HepG2 (cell line): ENCODE data around the gene SNU13. TPM values are rescaled to one million over a fixed set of nuclear protein-coding genes. Genes with fewer than 3 reads are reported as not detected.

ENCODE experiments used
- ASH2L ChIP-seq: fragments of 300-600, 200-600 bp; sonication (generic); IDR thresholded peaks from 2 replicates; pipeline ENCODE4 v1.7.0; 2017; ENCODE audit warnings: low read depth, mild to moderate bottlenecking, moderate library complexity, mixed read lengths, low read length; ENCODE audit not compliant: insufficient read length
- BORCS8-MEF2B ChIP-seq: sonication (generic); formaldehyde crosslinking; IDR thresholded peaks from 2 replicates; pipeline ENCODE4 v1.8.0; 2022; ENCODE audit warnings: mild to moderate bottlenecking, missing genetic modification reagents
- CEBPG ChIP-seq: IDR thresholded peaks from 2 replicates; pipeline ENCODE4 v1.6.1; 2016
- GTF2F1 ChIP-seq: fragments of 150-350 bp; IDR thresholded peaks from 2 replicates; pipeline ENCODE4 v1.6.1; 2014; ENCODE audit warnings: low read length
- HOXD1 ChIP-seq: sonication (generic); formaldehyde crosslinking; IDR thresholded peaks from 2 replicates; pipeline ENCODE4 v1.5.0; 2020; ENCODE audit warnings: missing genetic modification reagents
- NCOA5 ChIP-seq: sonication (generic); formaldehyde crosslinking; IDR thresholded peaks from 2 replicates; pipeline ENCODE4 v1.4.0; 2020; ENCODE audit warnings: missing genetic modification reagents
- PHF20 ChIP-seq: sonication (generic); formaldehyde crosslinking; IDR thresholded peaks from 2 replicates; pipeline ENCODE4 v1.5.0; 2020; ENCODE audit warnings: mild to moderate bottlenecking, missing genetic modification reagents
- PLRG1 ChIP-seq: fragments of 450-650 bp; conservative IDR thresholded peaks from 2 replicates; pipeline ENCODE4 v1.6.1; 2016
- RARA ChIP-seq: IDR thresholded peaks from 2 replicates; pipeline ENCODE4 v1.6.1; 2016; ENCODE audit warnings: missing genetic modification reagents, missing compliant biosample characterization
- RBM39 ChIP-seq: fragments of 200-400 bp; formaldehyde crosslinking; IDR thresholded peaks from one replicate; pipeline ENCODE4 v1.6.1; 2018; ENCODE audit warnings: antibody characterized with exemption, mild to moderate bottlenecking, low read depth, low read length; ENCODE audit not compliant: poor library complexity, severe bottlenecking
- SMAD3 ChIP-seq: sonication (generic); formaldehyde crosslinking; IDR thresholded peaks from 2 replicates; pipeline ENCODE4 v1.4.0; 2020; ENCODE audit warnings: missing genetic modification reagents
- SMARCC2 ChIP-seq: fragments of 450-650 bp; IDR thresholded peaks from 2 replicates; pipeline ENCODE4 v1.6.1; 2017; ENCODE audit warnings: antibody characterized with exemption, mild to moderate bottlenecking
- TGIF2 ChIP-seq: IDR thresholded peaks from 2 replicates; pipeline ENCODE4 v1.6.1; 2016; ENCODE audit warnings: control low read depth, missing compliant biosample characterization
- ZFX ChIP-seq: sonication (generic); formaldehyde crosslinking; IDR thresholded peaks from 2 replicates; pipeline ENCODE4 v1.4.0; 2020; ENCODE audit warnings: mild to moderate bottlenecking, low read depth, missing genetic modification reagents, moderate library complexity
- ZKSCAN1 ChIP-seq: fragments of 150-350 bp; IDR thresholded peaks from 2 replicates; pipeline ENCODE4 v1.6.1; 2014; ENCODE audit warnings: low read length
- ZKSCAN5 ChIP-seq: sonication (generic); formaldehyde crosslinking; IDR thresholded peaks from 2 replicates; pipeline ENCODE4 v1.5.1; 2020; ENCODE audit warnings: mild to moderate bottlenecking, missing genetic modification reagents
- ZNF136 ChIP-seq: sonication (generic); formaldehyde crosslinking; IDR thresholded peaks from 2 replicates; pipeline ENCODE4 v1.8.1; 2022; ENCODE audit warnings: low read depth, mild to moderate bottlenecking, moderate library complexity, missing genetic modification reagents
- ZNF282 ChIP-seq: fragments of 450-650 bp; IDR thresholded peaks from 2 replicates; pipeline ENCODE4 v1.6.1; 2018; ENCODE audit not compliant: partially characterized antibody
- ZNF329 ChIP-seq: sonication (generic); formaldehyde crosslinking; IDR thresholded peaks from 2 replicates; pipeline ENCODE4 v1.9.0; 2021; ENCODE audit warnings: low read depth, mild to moderate bottlenecking, missing genetic modification reagents
- ZNF33B ChIP-seq: sonication (generic); formaldehyde crosslinking; IDR thresholded peaks from 2 replicates; pipeline ENCODE4 v1.5.1; 2020; ENCODE audit warnings: mild to moderate bottlenecking, missing genetic modification reagents
- ZNF629 ChIP-seq: sonication (generic); formaldehyde crosslinking; conservative IDR thresholded peaks from 2 replicates; pipeline ENCODE4 v1.5.0; 2020; ENCODE audit warnings: missing genetic modification reagents
- polyA plus RNA-seq, 8 experiments: library from polyadenylated mRNA; depleted of rRNA in 3 of 8; stranded (reverse) in 7 of 8; unstranded in 1 of 8; fragments of >200 nt; fragmentation: Illumina TruSeq in 4 of 8; extraction: Trizol in 4 of 8; gene quantifications; 2 replicates each; pipeline versions ENCODE4 v1.2.1 to v1.2.3, GENCODE V29; 2011 to 2016; ENCODE audit warnings: low read depth in 4 of 8, missing spikeins in 1 of 8, mixed read lengths in 1 of 8; ENCODE audit not compliant: insufficient read depth in 1 of 8
- total RNA-seq, 5 experiments: library from RNA; depleted of rRNA; stranded (reverse); fragments of >200 nt; fragmentation: Illumina TruSeq; extraction: Trizol; gene quantifications; 2 replicates each; pipeline ENCODE4 v1.2.3, GENCODE V29; 2016; ENCODE audit warnings: low read depth in 1 of 5
- TF ChIP-seq, protein P1 (sequence below): sonication (generic); formaldehyde crosslinking; IDR thresholded peaks from 2 replicates; pipeline ENCODE4 v1.4.0; 2020; ENCODE audit warnings: missing genetic modification reagents
- TF ChIP-seq, protein P2 (sequence below): sonication (generic); formaldehyde crosslinking; IDR thresholded peaks from 2 replicates; pipeline ENCODE4 v1.4.0; 2020; ENCODE audit warnings: mild to moderate bottlenecking, missing genetic modification reagents
- TF ChIP-seq, protein P3 (sequence below): IDR thresholded peaks from 2 replicates; pipeline ENCODE4 v1.6.1; 2016; ENCODE audit warnings: control low read depth
- TF ChIP-seq, protein P4 (sequence below): sonication (generic); formaldehyde crosslinking; IDR thresholded peaks from 2 replicates; pipeline ENCODE4; 2020; ENCODE audit warnings: missing genetic modification reagents, mild to moderate bottlenecking, borderline replicate concordance

SNU13 gene
- total and polyA plus RNA-seq, 2 of the 13 experiments (the other 11 are each of a cell fraction or from before 2014, with no cell fraction given), result 203 to 287 TPM

DNA sequence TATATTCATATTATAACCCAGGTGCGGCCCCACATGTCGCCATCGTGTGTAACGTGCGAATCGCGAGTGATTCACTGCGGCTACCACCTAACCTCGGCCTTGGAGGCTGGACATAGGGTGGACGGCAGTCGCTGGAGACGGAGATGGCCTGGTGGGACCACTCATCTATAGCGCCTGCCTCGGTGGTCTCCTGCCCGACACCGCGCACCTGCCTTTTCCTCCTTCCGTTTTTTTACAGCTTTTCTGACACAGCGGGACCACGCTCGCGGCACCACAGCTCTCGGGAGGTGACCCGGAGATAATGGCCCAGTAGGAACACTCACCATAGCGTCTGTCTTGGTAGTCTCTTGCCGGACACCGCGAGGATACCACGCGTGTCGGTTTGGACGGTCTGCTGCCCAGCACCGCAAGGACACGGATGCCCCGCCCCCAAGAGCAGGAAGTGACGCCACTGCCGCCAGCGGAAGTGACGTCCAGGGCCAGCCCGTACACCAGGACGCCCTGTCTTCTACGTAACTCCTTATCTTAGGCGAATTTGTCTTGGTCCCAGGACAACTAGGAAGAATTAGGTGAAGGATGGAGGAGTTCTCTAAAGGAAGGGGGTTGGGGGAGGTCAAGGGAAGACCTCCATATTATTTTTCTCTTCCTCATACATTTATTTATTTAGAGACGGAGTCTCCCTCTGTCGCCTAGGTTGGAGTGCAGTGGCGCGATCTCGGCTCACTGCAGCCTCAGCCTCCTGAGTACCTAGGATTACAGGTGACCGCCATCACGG, 6.4 kb downstream of the SNU13 start (continued):
- TF ChIP-seq, protein P1, sequence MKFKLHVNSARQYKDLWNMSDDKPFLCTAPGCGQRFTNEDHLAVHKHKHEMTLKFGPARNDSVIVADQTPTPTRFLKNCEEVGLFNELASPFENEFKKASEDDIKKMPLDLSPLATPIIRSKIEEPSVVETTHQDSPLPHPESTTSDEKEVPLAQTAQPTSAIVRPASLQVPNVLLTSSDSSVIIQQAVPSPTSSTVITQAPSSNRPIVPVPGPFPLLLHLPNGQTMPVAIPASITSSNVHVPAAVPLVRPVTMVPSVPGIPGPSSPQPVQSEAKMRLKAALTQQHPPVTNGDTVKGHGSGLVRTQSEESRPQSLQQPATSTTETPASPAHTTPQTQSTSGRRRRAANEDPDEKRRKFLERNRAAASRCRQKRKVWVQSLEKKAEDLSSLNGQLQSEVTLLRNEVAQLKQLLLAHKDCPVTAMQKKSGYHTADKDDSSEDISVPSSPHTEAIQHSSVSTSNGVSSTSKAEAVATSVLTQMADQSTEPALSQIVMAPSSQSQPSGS, result 0 out of 2 replicates have a peak, but pooled peaks have one; percentile 46
- no peak for TF ChIP-seq SMARCC2
- TF ChIP-seq NCOA5 (CRISPR knock-in tag), result no peak
- TF ChIP-seq TGIF2 (CRISPR knock-in tag), result peak; percentile 76; the same call in 1 of the 2 replicates
- peak; percentile 62; the same call in 1 of the 2 replicates for TF ChIP-seq ZNF33B
- peak; percentile 60 for TF ChIP-seq ASH2L
- TF ChIP-seq, protein P2, sequence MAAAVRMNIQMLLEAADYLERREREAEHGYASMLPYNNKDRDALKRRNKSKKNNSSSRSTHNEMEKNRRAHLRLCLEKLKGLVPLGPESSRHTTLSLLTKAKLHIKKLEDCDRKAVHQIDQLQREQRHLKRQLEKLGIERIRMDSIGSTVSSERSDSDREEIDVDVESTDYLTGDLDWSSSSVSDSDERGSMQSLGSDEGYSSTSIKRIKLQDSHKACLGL (CRISPR knock-in tag), result peak; percentile 68; the same call in 1 of the 2 replicates
- TF ChIP-seq BORCS8-MEF2B (CRISPR knock-in tag), result peak; percentile 24; the same call in 1 of the 2 replicates
- no peak for TF ChIP-seq ZKSCAN5
- TF ChIP-seq, protein P3, sequence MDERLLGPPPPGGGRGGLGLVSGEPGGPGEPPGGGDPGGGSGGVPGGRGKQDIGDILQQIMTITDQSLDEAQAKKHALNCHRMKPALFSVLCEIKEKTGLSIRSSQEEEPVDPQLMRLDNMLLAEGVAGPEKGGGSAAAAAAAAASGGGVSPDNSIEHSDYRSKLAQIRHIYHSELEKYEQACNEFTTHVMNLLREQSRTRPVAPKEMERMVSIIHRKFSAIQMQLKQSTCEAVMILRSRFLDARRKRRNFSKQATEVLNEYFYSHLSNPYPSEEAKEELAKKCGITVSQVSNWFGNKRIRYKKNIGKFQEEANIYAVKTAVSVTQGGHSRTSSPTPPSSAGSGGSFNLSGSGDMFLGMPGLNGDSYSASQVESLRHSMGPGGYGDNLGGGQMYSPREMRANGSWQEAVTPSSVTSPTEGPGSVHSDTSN (CRISPR knock-in tag), result peak; percentile 51; the same call in 1 of the 2 replicates
- TF ChIP-seq ZNF282, result no peak
- TF ChIP-seq GTF2F1, result no peak
- TF ChIP-seq RBM39, result peak; percentile 59
- 0 out of 2 replicates have a peak, but pooled peaks have one; percentile 41 for TF ChIP-seq SMAD3
- TF ChIP-seq CEBPG, result 0 out of 2 replicates have a peak, but pooled peaks have one; percentile 17
- 0 out of 2 replicates have a peak, but pooled peaks have one; percentile 56 for TF ChIP-seq HOXD1
- TF ChIP-seq RARA (CRISPR knock-in tag), result 0 out of 2 replicates have a peak, but pooled peaks have one; percentile 6
- peak; percentile 74 for TF ChIP-seq PHF20
- TF ChIP-seq ZNF136 (CRISPR knock-in tag), result 0 out of 2 replicates have a peak, but pooled peaks have one; percentile 61
- no peak for TF ChIP-seq ZKSCAN1
- TF ChIP-seq ZNF629 (CRISPR knock-in tag), result no peak
- TF ChIP-seq ZNF329 (CRISPR knock-in tag), result 0 out of 2 replicates have a peak, but pooled peaks have one; percentile 21
- peak; percentile 53; the same call in 1 of the 2 replicates for TF ChIP-seq ZFX
- TF ChIP-seq PLRG1, result no peak
- TF ChIP-seq, protein P4, sequence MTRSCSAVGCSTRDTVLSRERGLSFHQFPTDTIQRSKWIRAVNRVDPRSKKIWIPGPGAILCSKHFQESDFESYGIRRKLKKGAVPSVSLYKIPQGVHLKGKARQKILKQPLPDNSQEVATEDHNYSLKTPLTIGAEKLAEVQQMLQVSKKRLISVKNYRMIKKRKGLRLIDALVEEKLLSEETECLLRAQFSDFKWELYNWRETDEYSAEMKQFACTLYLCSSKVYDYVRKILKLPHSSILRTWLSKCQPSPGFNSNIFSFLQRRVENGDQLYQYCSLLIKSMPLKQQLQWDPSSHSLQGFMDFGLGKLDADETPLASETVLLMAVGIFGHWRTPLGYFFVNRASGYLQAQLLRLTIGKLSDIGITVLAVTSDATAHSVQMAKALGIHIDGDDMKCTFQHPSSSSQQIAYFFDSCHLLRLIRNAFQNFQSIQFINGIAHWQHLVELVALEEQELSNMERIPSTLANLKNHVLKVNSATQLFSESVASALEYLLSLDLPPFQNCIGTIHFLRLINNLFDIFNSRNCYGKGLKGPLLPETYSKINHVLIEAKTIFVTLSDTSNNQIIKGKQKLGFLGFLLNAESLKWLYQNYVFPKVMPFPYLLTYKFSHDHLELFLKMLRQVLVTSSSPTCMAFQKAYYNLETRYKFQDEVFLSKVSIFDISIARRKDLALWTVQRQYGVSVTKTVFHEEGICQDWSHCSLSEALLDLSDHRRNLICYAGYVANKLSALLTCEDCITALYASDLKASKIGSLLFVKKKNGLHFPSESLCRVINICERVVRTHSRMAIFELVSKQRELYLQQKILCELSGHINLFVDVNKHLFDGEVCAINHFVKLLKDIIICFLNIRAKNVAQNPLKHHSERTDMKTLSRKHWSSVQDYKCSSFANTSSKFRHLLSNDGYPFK (CRISPR knock-in tag), result peak; percentile 58; the same call in 1 of the 2 replicates
